Right lung (tissue), 5 donors: Measurements from ENCODE around the gene HNRNPDL. TPM values are rescaled to one million over a fixed set of nuclear protein-coding genes. Genes with fewer than 3 reads are reported as not detected.
A peak's percentile ranks its signal among the peaks of the same experiment; 100 is the strongest.
"Not testable (repeated sequence)": the region's sequence is repeated elsewhere in the genome, so short reads cannot be mapped to it uniquely, and the experiment has no call there.

Experiments used
- DNase-seq, 2 donors: peaks; one replicate each; pipeline ENCODE4 v3.0.0-alpha.2; 2013
- polyA plus RNA-seq, 5 donors: library from polyadenylated mRNA; unstranded; fragments of 120-200 nt; gene quantifications; one replicate each; pipeline versions ENCODE4 v1.2.1 to v1.2.3, GENCODE V29; 2013; ENCODE audit warnings: inconsistent platforms in 1 of 5, low replicate concordance in 1 of 5; ENCODE audit not compliant: insufficient read length in 5 of 5, insufficient read depth in 1 of 5

The HNRNPDL gene
- polyA plus RNA-seq, 5 donors: 441 to 612 (median 546) TPM

GRCh38 chr4:82437285-82438005 is 7.2 kb upstream of the HNRNPDL start:
- no peak for DNase-seq

DNA sequence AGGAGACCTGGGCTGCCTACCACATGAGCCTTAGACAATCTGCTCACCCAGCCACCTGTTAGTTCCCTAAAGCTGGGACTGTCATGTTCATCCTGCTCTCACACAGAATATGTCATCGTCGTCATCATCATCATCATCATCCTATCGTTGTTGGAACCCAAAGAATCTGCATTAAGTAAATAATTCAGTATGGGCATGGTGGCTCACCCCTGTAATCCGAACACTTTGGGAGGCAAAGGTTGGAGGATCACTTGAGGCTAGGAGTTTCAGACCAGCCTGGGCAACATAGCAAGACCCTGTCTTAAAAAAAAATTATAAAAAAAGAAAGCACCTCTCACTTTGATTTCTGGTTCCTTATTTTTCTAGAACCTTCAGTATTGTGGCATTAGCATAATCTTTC is 6.5 kb upstream of the HNRNPDL start:
- DNase-seq: no peak

- DNase-seq: no peak
Measured at GRCh38 chr4:82436130-82436529, 5.9 kb upstream of the HNRNPDL start.

- DNase-seq: no peak
Measured at GRCh38 chr4:82434949-82435348, 4.7 kb upstream of the HNRNPDL start.

GRCh38 chr4:82433791-82434190 is 3.5 kb upstream of the HNRNPDL start:
- DNase-seq: no peak

DNA sequence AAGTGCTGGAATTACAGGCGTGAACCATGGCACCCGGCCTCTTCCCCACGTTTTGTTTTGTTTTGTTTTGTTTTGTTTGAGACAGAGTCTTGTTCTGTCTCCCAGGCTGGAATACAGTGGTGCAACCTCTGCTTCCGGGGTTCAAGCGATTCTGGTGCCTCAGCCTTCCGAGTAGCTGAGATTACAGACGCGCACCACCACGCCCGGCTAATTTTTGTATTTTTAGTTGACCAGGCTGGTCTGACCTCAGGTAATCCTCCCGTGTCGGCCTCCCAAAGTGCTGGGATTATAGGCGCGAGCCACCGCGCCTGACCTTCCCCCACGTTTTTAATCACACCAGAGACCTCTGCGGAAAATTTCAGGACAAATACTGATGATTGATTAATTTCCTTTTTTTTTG is 2.3 kb upstream of the HNRNPDL start:
- DNase-seq: no peak

- DNase-seq: no peak
Measured at GRCh38 chr4:82431831-82432230, 1.6 kb upstream of the HNRNPDL start.

GRCh38 chr4:82430964-82431745 is 893 bp upstream of the HNRNPDL start:
- DNase-seq: peak; percentile 6 to 14

DNA sequence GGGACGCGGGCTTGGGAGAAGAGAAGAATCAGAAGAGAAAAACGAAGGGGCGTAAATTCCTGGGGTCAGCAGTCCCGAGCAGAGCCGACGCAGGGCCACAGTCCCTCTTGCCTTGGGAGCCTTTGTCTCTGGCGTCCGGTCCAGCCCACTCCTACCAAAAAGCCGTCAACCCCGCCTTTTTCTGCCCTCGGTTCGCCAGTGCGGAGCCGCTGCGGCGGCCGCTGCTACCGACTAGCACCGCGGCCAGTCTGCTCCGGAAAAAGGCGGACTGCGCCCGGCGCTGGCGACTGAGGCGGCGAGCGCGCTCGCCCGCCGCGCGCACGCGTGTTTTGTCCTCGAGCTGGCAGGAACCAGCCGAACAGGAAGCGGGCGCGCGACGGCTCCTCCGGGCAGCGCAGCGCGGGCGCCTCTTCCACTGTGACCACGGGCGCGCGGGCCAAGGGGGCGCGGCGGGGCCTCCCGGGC is 502 bp downstream of the HNRNPDL start:
- no peak for DNase-seq

DNA sequence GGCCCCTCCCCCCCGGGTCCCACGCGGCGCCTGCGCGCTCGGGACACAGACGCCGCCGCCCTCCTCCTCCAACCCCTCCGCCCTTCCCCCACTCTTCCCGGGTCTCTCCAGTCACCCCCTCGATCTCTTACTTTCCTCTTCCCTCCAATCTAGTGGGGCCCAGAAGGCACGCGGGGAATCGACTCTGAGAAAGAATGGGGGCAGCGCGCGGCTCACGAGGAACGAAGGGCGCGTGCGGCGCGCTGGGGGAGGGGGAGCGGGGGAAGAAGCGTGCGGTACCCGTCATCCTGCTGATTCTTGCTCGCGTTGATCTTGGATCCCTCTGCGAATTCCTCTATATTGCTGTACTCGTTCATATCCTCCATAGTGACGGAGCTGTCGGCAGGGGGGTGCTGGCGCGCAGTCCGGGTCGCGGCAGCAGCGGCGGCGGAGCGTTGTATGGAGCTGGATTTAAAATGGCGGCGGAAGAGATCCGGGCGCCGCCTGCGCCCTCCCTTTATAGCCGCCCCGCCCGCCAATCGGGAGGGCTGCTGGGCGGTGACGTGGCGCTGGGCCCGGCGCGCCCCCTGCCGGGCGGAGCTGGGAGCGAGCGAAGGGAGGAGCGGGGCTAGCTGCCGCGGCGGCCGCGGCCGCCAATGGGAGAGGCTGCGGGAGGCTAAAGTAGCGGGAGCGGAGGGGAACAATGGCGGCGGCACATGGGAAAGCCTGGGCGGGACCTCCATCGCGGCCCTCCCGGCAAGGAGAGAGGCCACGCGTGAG is 1.1 kb downstream of the HNRNPDL start:
- DNase-seq: peak; percentile 96 to 97

DNA sequence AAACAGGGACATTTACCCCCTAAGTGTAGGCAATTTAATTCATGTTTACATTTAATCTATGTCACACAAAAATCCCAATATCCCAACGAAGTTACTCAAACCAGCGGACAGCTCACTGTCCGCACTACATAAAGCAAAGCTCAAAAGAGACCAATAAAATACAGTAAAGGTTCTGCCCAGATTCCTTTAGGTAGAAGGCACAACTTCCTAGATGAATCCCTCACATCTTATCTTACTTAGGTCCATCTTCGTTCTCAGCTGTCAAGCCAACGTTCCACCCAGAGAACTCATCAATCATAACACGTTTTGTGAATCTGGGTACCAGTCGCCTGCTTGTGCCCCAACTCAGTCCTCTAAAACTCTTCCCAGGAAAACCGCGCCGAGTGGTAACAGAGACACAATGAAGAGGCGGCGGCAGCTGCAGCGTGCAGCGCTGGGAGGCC is 1.7 kb downstream of the HNRNPDL start:
- no peak for DNase-seq

DNA sequence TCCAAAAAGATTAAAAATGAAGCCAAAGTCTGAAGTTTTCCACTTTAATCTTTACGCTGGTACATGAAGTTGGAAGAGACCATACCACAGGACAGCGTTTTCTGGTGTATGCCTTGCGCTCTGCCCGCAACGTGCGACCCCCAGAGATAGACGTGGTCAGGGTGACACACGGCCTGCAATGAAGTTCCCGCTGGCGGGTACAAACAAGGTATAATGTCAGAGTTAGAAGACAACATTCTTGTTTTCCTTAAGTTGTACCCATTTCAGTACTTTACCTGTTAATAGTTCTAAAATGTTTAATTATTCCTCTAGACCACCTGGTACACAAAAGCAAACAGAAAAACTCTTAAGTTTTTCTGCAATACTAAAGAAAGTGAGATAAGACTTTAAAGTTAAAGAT is 4.8 kb downstream of the HNRNPDL start:
- DNase-seq: no peak

DNA sequence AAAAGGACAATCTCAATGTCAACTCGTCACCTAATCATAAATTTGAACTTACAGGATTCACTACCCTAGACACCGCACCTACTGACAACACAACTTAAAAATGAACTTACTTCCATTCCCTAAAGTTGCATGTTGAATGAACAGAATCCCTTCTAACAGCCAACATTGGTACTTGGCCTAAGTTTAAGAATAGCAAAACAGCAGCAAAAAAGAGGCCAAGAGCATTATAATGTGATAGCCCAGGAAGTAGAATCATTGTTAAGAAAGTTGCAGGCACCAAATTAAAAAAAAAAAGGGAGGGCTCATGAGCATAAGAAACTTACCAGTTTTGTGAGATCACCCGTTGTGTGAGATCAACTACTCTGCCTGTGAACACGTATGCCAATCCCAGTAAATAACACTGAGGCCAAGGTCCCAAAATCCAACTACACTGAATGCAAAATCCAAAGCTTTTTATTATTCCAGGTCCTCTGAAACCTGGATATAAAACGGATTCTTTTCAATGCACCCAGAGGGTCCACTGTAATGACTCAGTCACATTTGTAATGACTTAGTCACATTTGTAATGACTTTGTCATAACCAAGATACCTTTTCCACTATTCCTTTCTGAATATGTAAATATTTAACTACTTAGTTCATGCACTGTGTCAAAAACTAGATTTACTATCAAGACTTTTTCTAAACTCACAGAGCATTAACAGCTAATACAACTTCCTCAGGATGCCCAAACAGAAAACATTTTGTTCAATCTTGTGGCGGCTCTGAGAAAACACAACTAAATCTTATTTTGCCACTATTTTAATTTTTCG is 6.8 kb downstream of the HNRNPDL start:
- DNase-seq: no peak

GRCh38 chr4:82422616-82423015 is 7.6 kb downstream of the HNRNPDL start:
- DNase-seq: no peak

GRCh38 chr4:82421796-82422560 is 8.3 kb downstream of the HNRNPDL start:
- no peak for DNase-seq

GRCh38 chr4:82419451-82419850 is 10.8 kb downstream of the HNRNPDL start:
- no peak for DNase-seq

GRCh38 chr4:82415922-82416365 is 14.3 kb downstream of the HNRNPDL start:
- no peak for DNase-seq

GRCh38 chr4:82415061-82415460 is 15.2 kb downstream of the HNRNPDL start:
- not testable (repeated sequence) for DNase-seq

DNA sequence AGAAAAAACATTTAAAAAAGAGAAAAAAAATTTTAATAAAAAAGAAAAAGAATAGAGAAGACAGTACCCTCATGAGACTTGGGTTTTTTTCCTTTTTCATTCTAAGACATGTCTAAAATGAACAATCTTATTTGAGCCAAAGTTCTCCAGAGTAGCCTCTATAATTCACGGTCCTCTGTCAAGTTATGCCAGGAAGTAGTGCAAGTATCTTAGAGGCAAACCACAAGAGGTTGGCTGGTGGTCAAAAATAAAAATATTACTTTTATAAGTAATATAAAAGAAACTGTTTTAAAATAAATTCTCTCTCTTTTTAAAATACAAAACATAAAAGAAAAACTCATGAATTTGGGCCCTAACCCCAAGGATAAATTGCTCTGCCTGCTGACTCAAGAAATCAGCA is 26.5 kb downstream of the HNRNPDL start:
- DNase-seq: no peak

DNA sequence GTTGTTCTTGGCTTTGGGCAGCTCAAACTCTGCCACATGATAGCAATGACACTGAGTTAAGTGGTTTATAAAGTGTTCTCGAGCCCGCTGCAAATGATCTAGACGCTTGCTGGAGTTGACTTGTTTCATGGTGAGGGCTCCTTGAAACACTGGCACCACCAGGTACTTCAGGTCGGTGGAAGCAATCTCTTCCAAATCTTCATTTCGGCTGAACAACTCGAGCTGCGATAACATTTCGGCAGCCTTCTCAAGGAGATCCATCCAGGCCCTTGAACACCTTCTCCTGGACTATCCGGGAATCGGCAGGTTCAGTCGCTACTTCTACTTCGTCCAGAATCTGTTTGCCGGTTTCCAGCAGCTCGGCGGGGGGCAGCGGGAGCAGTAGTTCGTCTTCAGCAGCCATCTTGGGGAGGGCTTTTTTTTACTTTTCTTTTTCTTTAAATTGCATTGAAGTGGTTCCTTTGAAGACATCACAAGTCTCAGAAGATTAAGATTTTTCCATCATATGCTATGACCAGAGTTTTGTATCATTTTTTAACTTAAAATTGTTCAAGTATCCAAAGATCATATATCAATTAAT is 28.0 kb downstream of the HNRNPDL start:
- no peak for DNase-seq
